HUDEP-2 (cell line): ENCODE measurements around the gene CALHM2.
A peak's percentile ranks its signal among the peaks of the same experiment; 100 is the strongest.
"Not testable (repeated sequence)": the region's sequence is repeated elsewhere in the genome, so short reads cannot be mapped to it uniquely, and the experiment has no call there.

Source experiments
- DNase-seq, 76 experiments: peaks; one replicate each; lab custom pipeline; 2025; ENCODE audit not compliant: unreplicated experiment in 76 of 76; lab: John Stamatoyannopoulos, UW

CALHM2 gene

DNA sequence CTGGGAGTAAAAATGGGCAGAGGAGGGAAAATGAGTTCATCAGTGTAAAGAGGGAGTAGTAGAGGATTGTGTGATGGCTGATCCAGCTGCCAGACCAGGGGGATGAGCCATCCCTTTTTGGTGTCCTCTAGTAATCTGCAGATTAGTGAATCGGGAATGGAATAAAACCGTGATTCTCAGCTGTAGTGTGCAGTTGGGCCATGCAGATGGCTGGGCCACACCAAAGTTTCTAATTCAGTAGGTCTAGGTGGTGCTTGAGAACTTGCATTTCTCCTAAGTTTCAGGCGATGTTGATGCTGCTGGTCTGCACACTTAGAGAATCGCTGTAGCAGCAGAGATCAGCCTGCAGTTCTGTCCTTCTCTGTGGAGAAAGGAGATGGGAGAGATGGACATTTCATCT lies 33.1 kb downstream of the CALHM2 start:
- no peak for DNase-seq

DNA sequence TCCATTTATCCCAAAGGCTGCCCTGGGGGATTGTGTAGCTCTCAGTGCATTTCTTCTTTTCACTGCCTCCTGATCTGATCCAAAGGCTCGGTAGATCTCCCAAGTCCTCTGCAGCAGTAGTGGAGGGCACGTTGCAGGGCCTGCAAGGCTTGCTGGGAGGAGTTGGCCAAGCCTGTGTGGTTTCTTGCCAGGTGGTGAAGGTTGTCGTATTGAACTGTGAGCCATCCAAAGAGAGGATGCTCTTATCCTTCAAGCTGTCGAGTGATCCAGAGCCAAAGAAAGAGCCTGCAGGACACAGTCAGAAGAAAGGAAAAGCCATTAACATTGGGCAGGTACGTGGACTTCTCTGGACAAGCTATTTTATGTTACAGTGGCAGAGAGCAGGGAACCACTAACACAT lies 34.6 kb downstream of the CALHM2 start:
- DNase-seq, result no peak

DNA sequence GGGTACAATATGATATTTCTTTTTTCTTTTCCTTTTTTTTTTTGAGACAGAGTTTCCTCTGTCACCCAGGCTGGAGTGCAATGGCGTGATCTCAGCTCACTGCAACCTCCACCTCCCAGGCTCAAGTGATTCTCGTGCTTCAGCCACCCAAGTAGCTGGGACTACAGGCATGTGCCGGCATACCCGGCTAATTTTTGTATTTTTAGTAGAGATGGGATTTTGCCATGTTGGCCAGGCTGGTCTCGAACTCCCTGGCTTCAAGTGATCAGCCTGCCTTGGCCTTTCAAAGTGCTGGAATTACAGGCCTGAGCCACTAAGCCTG lies 35.1 kb downstream of the CALHM2 start:
- DNase-seq, result not testable (repeated sequence)

DNA sequence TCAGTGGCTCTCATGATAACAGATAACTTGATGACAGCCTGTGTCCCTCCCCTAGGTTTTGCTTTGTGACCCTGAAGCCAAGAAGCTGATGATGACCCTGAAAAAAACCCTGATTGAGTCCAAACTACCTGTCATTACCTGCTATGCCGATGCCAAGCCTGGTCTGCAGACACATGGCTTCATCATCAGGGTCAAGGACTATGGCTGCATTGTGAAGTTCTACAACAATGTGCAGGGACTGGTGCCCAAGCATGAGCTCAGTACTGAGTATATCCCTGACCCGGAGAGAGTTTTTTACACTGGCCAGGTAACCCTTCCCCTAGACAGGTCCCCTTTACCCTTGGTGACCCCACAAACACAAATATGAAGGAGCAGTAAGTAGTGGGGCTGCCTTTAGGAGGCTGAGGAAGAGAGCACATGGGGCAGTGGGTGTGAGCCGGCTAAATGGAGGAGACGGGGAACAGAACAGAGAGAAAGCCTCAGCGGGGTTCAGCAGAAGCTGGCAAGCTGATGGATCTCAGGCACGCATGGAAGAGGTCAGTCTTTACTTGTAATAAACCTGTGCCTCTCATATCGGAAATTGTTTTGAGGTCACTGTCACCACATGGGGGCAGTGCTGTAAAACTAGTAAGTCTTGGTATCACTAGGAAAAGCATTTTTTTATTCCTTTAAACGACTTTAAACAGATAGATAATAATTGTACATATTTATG lies 35.6 kb downstream of the CALHM2 start:
- peak in 40 of 76 experiments; percentile 3 to 55 (median 22) for DNase-seq

DNA sequence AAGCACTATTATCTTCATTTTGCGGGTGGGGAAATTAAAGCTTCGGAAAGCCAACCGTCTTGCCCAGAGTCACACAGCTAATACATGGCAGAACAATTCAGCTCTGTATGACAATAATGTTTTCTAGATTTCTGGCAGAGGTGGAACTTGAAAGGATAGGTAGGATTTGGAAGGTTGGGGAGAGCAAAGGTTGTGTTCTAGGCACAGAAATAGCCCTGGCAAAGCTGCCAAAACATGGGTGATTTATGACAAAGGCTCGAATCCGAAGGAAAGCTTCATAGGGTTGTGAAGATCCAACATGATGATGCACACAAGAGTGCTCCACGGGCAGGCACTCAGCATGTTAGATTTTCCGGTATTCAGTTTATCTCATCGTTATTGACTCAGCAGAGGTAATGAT lies 36.6 kb downstream of the CALHM2 start:
- no peak for DNase-seq

DNA sequence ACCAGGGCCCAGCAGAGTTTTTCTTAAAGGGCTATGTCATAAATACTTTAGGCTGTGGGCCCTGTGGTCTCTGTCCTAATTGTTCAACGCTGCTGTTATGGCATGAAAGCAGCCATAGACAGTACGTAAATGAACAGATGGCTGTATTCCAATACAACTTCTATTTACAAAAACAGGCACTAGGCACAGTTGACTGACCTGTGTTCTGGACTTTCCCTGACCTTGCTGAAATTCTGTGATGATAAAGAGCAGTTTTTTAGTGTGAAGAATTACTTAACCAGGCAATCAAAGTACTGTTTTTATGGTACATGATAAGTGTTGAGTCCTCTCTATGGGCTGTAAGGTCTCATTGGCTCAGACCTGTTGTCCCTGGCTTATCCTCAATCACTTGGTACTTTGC lies 38.6 kb downstream of the CALHM2 start:
- DNase-seq, result no peak

DNA sequence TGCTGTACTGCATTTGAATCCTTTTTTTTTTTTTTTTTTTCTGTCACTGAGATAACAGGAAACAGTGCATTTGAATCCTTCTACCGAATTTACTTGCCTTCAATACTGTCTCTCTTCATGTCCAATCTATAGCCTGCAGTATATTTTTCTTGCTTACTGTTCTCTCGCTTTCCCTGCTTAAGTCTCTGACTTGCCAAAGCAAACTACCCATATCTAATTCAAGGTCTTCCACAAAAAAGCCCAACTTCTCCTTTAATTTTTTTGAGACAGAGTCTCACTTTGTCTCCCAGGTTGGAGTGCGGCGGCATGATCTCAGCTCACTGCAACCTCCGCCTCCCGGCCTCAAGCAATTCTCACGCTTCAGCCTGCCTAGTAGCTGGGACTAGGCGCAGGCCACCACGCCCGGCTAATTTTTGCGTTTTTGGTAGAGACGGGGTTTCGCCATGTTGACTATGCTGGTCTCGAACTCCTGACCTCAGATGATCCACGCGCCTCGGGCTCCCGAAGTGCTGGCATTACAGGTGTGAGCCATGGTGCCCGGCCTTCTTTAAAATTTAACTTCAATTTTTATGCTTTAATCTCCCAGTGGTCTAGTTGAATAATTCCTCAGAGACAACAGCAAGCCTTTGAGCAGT lies 54.9 kb downstream of the CALHM2 start:
- DNase-seq, result peak in 1 of 76 experiments; percentile 4

DNA sequence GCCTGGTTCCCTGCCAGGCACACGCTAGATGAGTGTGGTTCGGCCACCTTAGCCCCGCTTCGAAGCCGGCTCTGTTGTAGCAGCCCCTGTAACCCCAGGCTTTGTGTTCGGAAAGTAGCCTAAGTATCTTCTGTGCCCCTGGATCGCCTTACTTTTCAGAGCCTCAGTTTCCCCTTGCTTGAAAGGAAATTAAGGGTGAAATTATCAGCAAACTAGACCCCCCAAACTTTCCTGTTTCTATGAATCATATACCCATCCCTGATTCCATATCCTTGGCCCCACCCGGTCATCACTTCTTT lies 55.4 kb downstream of the CALHM2 start:
- no peak for DNase-seq
